Central memory CD8-positive, alpha-beta T cell (primary cell): ENCODE data around the gene IL11.
A peak's percentile ranks its signal among the peaks of the same experiment; 100 is the strongest.
"Not testable (repeated sequence)": the region's sequence is repeated elsewhere in the genome, so short reads cannot be mapped to it uniquely, and the experiment has no call there.

Experiments used
- ATAC-seq: fragments of 150-1000 bp; cut with Tn5 transposase; replicated peaks from 2 replicates; pipeline ENCODE4 v1.10.0; 2022; ENCODE audit warnings: mild to moderate bottlenecking, moderate FRiP score, moderate number of reproducible peaks; ENCODE audit not compliant: poor library complexity, severe bottlenecking; ENCODE audit errors: extremely low read depth
- DNase-seq, 2 donors: peaks; one replicate each; pipeline ENCODE4 v3.0.0; 2021; ENCODE audit warnings: low spot score in 2 of 2
- H3K27ac Mint-ChIP-seq: one replicate; pipeline ENCODE4 v1.8.0; 2022; ENCODE audit warnings: low read depth, mild to moderate bottlenecking, moderate library complexity, mixed read lengths
- H3K27me3 Mint-ChIP-seq: one replicate; pipeline ENCODE4 v1.8.0; 2022; ENCODE audit warnings: mixed read lengths
- H3K36me3 Mint-ChIP-seq: one replicate; pipeline ENCODE4 v1.8.0; 2022; ENCODE audit warnings: mild to moderate bottlenecking, moderate library complexity, mixed read lengths; ENCODE audit not compliant: insufficient read depth
- H3K4me1 Mint-ChIP-seq: one replicate; pipeline ENCODE4 v1.8.0; 2022; ENCODE audit warnings: mixed read lengths
- H3K4me3 Mint-ChIP-seq: one replicate; pipeline ENCODE4 v1.8.0; 2022; ENCODE audit warnings: mild to moderate bottlenecking, moderate library complexity, mixed read lengths
- H3K9me3 Mint-ChIP-seq: one replicate; pipeline ENCODE4 v1.8.0; 2022; ENCODE audit warnings: mixed read lengths

IL11 gene

DNA sequence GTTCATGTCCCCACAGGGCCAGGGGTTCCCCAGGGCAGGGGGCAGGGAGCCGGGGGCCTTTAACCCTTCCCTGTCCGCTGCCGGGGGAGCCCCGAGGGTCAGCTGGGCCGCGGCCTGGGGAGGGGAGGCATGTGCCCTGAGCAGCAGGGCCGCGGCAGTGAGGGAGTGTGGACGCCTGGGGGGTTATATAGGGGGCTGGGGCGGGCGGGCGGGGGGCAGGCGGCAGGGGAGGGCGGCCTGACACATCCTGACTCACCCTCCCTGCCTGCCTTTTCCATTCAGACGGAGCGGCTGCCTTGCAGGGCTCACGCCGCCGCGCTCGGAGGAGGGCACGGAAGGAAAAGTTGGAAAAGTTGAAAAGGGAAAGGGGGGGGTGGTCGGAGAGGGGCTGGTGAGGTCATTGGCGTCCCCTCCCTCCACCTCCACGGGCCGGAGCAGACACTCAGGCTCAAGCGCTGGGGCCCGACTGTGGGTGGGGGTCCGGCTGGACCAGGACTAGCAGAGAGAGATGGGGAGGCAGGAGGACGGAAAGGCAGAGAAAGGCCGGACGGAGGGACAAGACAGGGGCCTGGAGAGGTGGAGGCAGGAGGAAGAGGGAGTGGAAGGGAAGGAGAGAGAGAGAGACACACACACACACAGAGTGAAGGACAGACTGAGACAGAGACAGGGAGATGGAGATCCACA lies at the start of gene IL11:
Gene IL11, minus strand, starts transcription at position 159 of the 684 bp plus-strand sequence. Its CDS starts 153 bp downstream, at position 6.
- no peak within 1 kb of the TSS for H3K27ac Mint-ChIP-seq
- H3K4me3 Mint-ChIP-seq: peak within 1 kb of the TSS; percentile 75

GRCh38 chr19:55419624-55420236 lies 49.5 kb upstream of the IL11 start:
- peaks cover 4% of the 10 kb centered on the region for H3K27me3 Mint-ChIP-seq
- H3K4me1 Mint-ChIP-seq: peaks cover 11% of the 10 kb centered on the region
- no peak overlapping the region for H3K4me3 Mint-ChIP-seq
- no peak for DNase-seq
- no peaks in the 10 kb centered on the region for H3K9me3 Mint-ChIP-seq
- peaks cover 1% of the 10 kb centered on the region for H3K36me3 Mint-ChIP-seq
- no peak for ATAC-seq
- no peak overlapping the region for H3K27ac Mint-ChIP-seq

More for the DNA sequence above, at the start of gene IL11:
- Mint-ChIP-seq H3K9me3 (no peaks in the 10 kb centered on the region), H3K36me3 (peaks cover 4% of the 10 kb centered on the region), H3K4me1 (peaks cover 11% of the 10 kb centered on the region), H3K27me3 (peaks cover 65% of the 10 kb centered on the region)
- ATAC-seq: no peak
- no peak for DNase-seq

DNA sequence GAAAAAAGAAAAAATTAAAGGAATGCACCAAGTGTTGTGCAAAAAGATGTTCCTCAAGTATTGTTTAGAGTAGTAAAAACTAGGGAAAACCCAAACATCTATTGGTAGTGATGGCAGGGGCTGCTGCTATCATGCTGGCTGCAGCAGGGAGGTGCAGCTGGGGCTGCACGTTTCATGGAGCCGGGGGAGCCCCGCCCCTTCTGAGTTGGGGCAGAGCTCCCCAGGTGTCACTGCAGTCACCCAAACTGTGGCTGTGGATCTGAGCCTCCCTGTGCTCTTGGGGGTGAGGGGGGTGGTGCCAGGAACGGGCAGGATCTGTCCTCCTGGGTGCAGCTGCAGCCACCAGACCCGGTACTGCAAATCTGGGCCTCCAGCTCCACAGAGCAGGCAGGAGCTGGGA lies 48.8 kb upstream of the IL11 start:
- Mint-ChIP-seq H3K27me3 (no peaks in the 10 kb centered on the region), H3K27ac (no peak overlapping the region), H3K4me1 (peaks cover 11% of the 10 kb centered on the region), H3K4me3 (no peak overlapping the region), H3K36me3 (peaks cover 1% of the 10 kb centered on the region), H3K9me3 (no peaks in the 10 kb centered on the region)
- ATAC-seq (no peak), DNase-seq (no peak)

DNA sequence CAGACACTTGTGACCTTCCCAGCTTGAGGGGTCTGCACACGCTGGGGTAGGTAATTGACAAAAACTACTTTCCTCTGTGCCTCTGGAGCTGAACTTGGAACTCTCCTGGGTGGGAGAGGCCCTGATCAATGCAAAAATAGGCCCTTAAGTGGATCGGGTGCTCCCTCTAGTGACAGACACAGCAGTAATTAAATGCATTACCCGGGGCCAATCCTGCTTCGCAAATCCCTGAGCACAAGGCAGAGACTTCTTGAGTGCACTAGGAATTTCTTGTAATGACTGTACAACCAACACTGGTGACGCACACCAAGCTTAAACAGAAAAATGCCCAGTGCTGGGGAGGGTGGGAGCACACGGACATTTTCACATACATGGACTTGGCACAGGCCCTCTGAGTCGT lies 47.9 kb upstream of the IL11 start:
- Mint-ChIP-seq H3K27me3 (no peaks in the 10 kb centered on the region), H3K36me3 (peaks cover 1% of the 10 kb centered on the region), H3K27ac (no peak overlapping the region), H3K4me1 (peaks cover 11% of the 10 kb centered on the region), H3K9me3 (no peaks in the 10 kb centered on the region), H3K4me3 (no peak overlapping the region)
- DNase-seq (peak; percentile 30 to 34), ATAC-seq (no peak)

- H3K27ac Mint-ChIP-seq: no peak overlapping the region
- ATAC-seq: no peak
- DNase-seq: no peak
Measured at GRCh38 chr19:55410168-55410567, 39.9 kb upstream of the IL11 start.

DNA sequence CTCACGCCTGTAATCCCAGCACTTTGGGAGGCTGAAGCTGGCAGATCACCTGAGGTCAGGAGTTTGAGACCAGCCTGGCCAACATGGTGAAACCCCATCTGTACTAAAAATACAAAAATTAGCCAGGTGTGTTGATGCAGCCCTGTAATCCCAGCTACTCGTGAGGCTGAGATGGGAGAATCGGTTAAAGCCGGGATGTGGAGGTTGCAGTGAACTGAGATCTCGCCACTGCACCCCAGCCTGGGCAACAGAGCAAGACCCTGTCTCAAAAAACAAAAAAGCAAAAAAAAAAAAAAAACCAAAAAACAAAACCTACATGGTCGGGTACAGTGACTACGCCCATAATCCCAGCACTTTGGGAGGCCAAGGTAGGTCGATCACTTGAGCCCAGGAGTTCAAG lies 38.9 kb upstream of the IL11 start:
- peaks cover 26% of the 10 kb centered on the region for H3K4me1 Mint-ChIP-seq
- not testable (repeated sequence) for H3K27ac Mint-ChIP-seq, H3K27me3 Mint-ChIP-seq, DNase-seq, H3K9me3 Mint-ChIP-seq, ATAC-seq
- H3K4me3 Mint-ChIP-seq: peak overlapping the region; percentile 82
- peaks cover 22% of the 10 kb centered on the region for H3K36me3 Mint-ChIP-seq

More at GRCh38 chr19:55410168-55410567, 39.9 kb upstream of the IL11 start:
- Mint-ChIP-seq H3K9me3 (no peaks in the 10 kb centered on the region), H3K36me3 (peaks cover 20% of the 10 kb centered on the region), H3K27me3 (no peaks in the 10 kb centered on the region), H3K4me1 (peaks cover 26% of the 10 kb centered on the region), H3K4me3 (no peak overlapping the region)

DNA sequence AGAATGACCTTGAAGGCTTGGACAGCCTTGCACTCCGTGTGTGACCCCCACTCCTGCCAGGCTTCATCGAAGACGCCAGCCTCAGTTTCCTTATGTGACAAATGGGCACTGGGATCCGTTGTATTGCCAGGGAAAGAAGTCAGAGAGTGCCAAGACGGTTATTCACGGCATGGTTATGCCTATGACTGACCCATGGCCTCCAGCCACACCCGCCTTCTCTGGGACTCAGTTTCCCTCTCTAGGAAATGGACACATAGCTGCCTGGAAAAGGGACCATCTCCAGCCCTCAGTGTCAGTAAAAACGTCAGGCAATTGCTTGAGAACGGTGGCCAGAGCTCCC lies 38.2 kb upstream of the IL11 start:
- no peaks in the 10 kb centered on the region for H3K9me3 Mint-ChIP-seq
- peaks cover 28% of the 10 kb centered on the region for H3K36me3 Mint-ChIP-seq
- H3K27ac Mint-ChIP-seq: peak overlapping the region; percentile 96
- no peak for DNase-seq
- peaks cover 26% of the 10 kb centered on the region for H3K4me1 Mint-ChIP-seq
- no peaks in the 10 kb centered on the region for H3K27me3 Mint-ChIP-seq
- no peak for ATAC-seq
- H3K4me3 Mint-ChIP-seq: peak overlapping the region; percentile 82

DNA sequence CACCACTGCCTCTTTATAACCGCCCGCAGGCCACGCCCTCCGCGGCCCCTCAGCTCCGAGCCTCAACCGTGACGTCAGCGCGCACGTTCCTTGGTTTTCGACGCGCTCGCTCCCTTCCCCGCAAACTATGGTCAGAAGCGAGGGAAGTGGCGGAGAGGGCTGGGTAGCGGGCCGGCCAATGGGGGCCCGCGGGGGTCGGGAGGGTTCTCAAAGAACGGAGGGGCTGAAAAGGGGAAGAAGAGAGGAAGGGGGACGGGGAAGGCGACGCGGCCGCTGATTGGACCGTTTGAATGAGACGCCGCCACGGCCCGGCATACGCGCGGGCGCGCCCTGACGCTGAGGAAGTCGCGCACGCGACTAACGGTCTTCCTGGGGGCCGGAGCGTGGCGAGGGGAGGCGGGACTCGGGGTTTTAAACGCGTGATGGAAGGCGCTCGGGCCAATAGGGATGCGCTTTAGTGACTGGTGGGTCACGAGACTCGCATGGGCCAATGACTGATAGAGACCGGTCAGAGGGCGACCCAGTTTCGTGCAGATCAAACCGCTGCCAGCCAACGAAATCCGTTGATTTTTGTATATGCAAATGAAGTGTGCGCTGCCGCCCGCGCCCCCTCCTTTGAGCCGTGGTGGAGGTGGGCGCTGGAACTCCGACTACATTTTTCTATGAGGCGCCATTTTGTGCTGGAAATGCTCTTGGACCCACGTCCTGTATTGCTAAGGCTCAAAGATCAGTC lies 37.7 kb upstream of the IL11 start:
- ATAC-seq: peak; percentile 94

DNA sequence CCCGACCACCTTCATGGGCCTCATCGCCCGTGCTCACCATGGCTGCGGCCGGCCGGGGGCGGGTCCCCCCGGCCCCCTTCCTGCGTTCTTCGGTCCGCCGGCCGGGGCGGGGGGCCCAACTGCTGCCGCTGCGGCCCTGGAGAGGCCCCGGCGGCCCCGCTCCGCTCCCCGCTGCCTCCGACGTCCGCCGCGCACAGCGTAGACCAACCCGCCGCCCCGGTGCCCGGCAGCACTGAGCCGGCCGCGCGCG lies 37.2 kb upstream of the IL11 start, which contains the start of gene UBE2S:
Gene UBE2S, minus strand, starts transcription at position 239 of the 250 bp plus-strand sequence. Its CDS starts 199 bp downstream, at position 40.
- Mint-ChIP-seq H3K27ac (peak within 1 kb of the TSS; percentile 96), H3K36me3 (peaks cover 38% of the 10 kb centered on the region), H3K4me1 (peaks cover 26% of the 10 kb centered on the region), H3K4me3 (peak within 1 kb of the TSS; percentile 82)
- not testable (repeated sequence) for ATAC-seq, DNase-seq, H3K27me3 Mint-ChIP-seq, H3K9me3 Mint-ChIP-seq

More for the DNA sequence above, 37.7 kb upstream of the IL11 start:
- peak; percentile 93 to 97 for DNase-seq
- no peaks in the 10 kb centered on the region for H3K9me3 Mint-ChIP-seq
- H3K4me3 Mint-ChIP-seq: peak overlapping the region; percentile 82
- peaks cover 34% of the 10 kb centered on the region for H3K36me3 Mint-ChIP-seq
- no peaks in the 10 kb centered on the region for H3K27me3 Mint-ChIP-seq
- peaks cover 26% of the 10 kb centered on the region for H3K4me1 Mint-ChIP-seq
- peak overlapping the region; percentile 96 for H3K27ac Mint-ChIP-seq

GRCh38 chr19:55406826-55407549 lies 36.7 kb upstream of the IL11 start:
- ATAC-seq (no peak), DNase-seq (peak in 1 of 2 donors; percentile 26)
- Mint-ChIP-seq H3K4me1 (peaks cover 26% of the 10 kb centered on the region), H3K9me3 (no peaks in the 10 kb centered on the region), H3K4me3 (peak overlapping the region; percentile 82), H3K27ac (peak overlapping the region; percentile 96), H3K27me3 (no peaks in the 10 kb centered on the region), H3K36me3 (peaks cover 43% of the 10 kb centered on the region)

- ATAC-seq: no peak
- Mint-ChIP-seq H3K36me3 (peaks cover 48% of the 10 kb centered on the region), H3K27me3 (no peaks in the 10 kb centered on the region), H3K9me3 (no peaks in the 10 kb centered on the region), H3K4me1 (peaks cover 26% of the 10 kb centered on the region), H3K27ac (peak overlapping the region; percentile 96), H3K4me3 (peak overlapping the region; percentile 82)
- DNase-seq: no peak
Measured at GRCh38 chr19:55406091-55406825, 36.0 kb upstream of the IL11 start.

DNA sequence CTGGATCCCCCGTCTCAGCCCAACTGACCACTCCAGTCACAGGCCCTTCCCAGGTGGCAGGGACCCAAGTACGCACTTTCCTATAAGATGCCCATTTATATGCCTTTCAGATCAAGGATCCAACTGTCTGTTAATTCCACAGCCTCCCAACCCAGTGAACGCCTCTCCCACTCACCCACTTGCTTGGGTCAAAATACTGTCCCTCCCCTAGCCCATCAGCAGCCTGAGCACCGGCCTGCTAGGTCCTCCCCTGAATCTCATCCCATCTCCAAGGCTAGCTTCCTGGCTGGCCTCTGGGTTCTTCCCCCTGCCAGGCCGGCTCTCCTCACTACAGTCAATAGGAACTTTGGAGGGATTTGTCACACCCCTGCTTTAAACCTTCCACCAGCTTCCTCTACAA lies 35.4 kb upstream of the IL11 start:
- H3K9me3 Mint-ChIP-seq: no peaks in the 10 kb centered on the region
- DNase-seq: no peak
- ATAC-seq: no peak
- peaks cover 50% of the 10 kb centered on the region for H3K36me3 Mint-ChIP-seq
- H3K4me3 Mint-ChIP-seq: peak overlapping the region; percentile 82
- H3K27me3 Mint-ChIP-seq: no peaks in the 10 kb centered on the region
- H3K4me1 Mint-ChIP-seq: peaks cover 26% of the 10 kb centered on the region
- peak overlapping the region; percentile 96 for H3K27ac Mint-ChIP-seq
